Lower leg skin (tissue), 3 donors: ENCODE results near the gene ACCSL.

Experiments
- CTCF ChIP-seq, 3 donors: fragments of 450-650 bp; IDR thresholded peaks; one replicate each; pipeline ENCODE4 v1.5.1; 2016; ENCODE audit warnings: antibody characterized with exemption in 3 of 3, mild to moderate bottlenecking in 3 of 3, moderate library complexity in 2 of 3
- POLR2A ChIP-seq, 2 donors: fragments of 450-650 bp; IDR thresholded peaks; one replicate each; pipeline ENCODE4 v1.6.1; 2016 to 2017; ENCODE audit warnings: antibody characterized with exemption in 2 of 2, mild to moderate bottlenecking in 1 of 2, moderate library complexity in 1 of 2

- no peak for TF ChIP-seq POLR2A (IDR thresholded peaks at IDR 0.05)
- no peak for TF ChIP-seq CTCF (IDR thresholded peaks at IDR 0.05)
Measured at GRCh38 chr11:44006917-44007361, 40.8 kb upstream of the ACCSL start.
